ENCODE results near the gene PLSCR5.

DNA sequence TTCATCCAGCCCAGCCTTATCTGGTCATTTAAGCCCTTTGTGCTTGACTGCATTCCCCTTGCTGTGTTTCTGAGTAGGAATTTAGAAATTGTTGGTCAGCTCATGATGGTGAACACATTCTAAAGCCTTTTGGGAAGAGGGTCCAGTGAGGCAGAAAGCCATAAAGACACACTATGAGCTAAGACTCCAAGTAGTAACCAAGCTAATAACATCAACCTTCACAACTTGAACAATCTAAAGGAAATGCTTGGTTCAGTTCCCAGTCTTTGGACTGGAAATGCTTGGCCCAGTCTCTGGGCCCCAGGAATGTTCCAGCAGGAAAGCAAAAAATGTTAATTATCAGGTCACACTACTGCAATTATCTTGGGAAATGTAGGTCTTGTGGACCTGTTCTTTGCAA, 68.5 kb downstream of the PLSCR5 start:
- TF ChIP-seq, protein P1, sequence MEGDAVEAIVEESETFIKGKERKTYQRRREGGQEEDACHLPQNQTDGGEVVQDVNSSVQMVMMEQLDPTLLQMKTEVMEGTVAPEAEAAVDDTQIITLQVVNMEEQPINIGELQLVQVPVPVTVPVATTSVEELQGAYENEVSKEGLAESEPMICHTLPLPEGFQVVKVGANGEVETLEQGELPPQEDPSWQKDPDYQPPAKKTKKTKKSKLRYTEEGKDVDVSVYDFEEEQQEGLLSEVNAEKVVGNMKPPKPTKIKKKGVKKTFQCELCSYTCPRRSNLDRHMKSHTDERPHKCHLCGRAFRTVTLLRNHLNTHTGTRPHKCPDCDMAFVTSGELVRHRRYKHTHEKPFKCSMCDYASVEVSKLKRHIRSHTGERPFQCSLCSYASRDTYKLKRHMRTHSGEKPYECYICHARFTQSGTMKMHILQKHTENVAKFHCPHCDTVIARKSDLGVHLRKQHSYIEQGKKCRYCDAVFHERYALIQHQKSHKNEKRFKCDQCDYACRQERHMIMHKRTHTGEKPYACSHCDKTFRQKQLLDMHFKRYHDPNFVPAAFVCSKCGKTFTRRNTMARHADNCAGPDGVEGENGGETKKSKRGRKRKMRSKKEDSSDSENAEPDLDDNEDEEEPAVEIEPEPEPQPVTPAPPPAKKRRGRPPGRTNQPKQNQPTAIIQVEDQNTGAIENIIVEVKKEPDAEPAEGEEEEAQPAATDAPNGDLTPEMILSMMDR (IDR thresholded peaks at IDR 0.05): no peak
- TF ChIP-seq POLR2A (IDR thresholded peaks at IDR 0.05): no peak
